HG03439 (cell line): ENCODE measurements around the gene TNFSF15.

Source experiments
- ATAC-seq: cut with Tn5 transposase; IDR thresholded peaks from one replicate; pipeline ENCODE4 v1.9.1; 2021; ENCODE audit warnings: mild to moderate bottlenecking, moderate library complexity; ENCODE audit not compliant: unreplicated experiment

Gene TNFSF15

GRCh38 chr9:114790521-114790920, 15.3 kb downstream of the TNFSF15 start:
- no peak for ATAC-seq

GRCh38 chr9:114789006-114789405, 16.8 kb downstream of the TNFSF15 start:
- no peak for ATAC-seq

GRCh38 chr9:114787781-114788498, 17.9 kb downstream of the TNFSF15 start:
- ATAC-seq = no peak

- ATAC-seq = no peak
These were observed 18.6 kb downstream of the TNFSF15 start for GRCh38 chr9:114787214-114787613.

GRCh38 chr9:114785866-114786650, 19.8 kb downstream of the TNFSF15 start:
- ATAC-seq = no peak

- ATAC-seq = no peak
These were observed 21.0 kb downstream of the TNFSF15 start for GRCh38 chr9:114784721-114785279.

- ATAC-seq = no peak
These were observed 23.3 kb downstream of the TNFSF15 start for GRCh38 chr9:114782586-114782985.

GRCh38 chr9:114779352-114779845, 26.4 kb downstream of the TNFSF15 start:
- no peak for ATAC-seq

- ATAC-seq = no peak
These were observed 27.8 kb downstream of the TNFSF15 start for GRCh38 chr9:114777821-114778609.

GRCh38 chr9:114776683-114777399, 29.0 kb downstream of the TNFSF15 start:
- no peak for ATAC-seq

- ATAC-seq = no peak
These were observed 29.9 kb downstream of the TNFSF15 start for GRCh38 chr9:114775981-114776380.

GRCh38 chr9:114775121-114775520, 30.7 kb downstream of the TNFSF15 start:
- ATAC-seq = no peak

GRCh38 chr9:114774524-114774923, 31.3 kb downstream of the TNFSF15 start:
- ATAC-seq = no peak

GRCh38 chr9:114771889-114772288, 34.0 kb downstream of the TNFSF15 start:
- no peak for ATAC-seq

GRCh38 chr9:114770991-114771390, 34.8 kb downstream of the TNFSF15 start:
- no peak for ATAC-seq

- no peak for ATAC-seq
These were observed 36.2 kb downstream of the TNFSF15 start for GRCh38 chr9:114769624-114770023.

GRCh38 chr9:114763220-114763619, 42.6 kb downstream of the TNFSF15 start:
- ATAC-seq = no peak

GRCh38 chr9:114761523-114761922, 44.3 kb downstream of the TNFSF15 start:
- no peak for ATAC-seq

GRCh38 chr9:114759512-114760341, 46.1 kb downstream of the TNFSF15 start:
- no peak for ATAC-seq
